ENCODE data around the gene MYL6B. TPM values are rescaled to one million over a fixed set of nuclear protein-coding genes. Genes with fewer than 3 reads are reported as not detected.

MYL6B gene
- total RNA-seq = 68.7 and 103 TPM in 2 replicates

DNA sequence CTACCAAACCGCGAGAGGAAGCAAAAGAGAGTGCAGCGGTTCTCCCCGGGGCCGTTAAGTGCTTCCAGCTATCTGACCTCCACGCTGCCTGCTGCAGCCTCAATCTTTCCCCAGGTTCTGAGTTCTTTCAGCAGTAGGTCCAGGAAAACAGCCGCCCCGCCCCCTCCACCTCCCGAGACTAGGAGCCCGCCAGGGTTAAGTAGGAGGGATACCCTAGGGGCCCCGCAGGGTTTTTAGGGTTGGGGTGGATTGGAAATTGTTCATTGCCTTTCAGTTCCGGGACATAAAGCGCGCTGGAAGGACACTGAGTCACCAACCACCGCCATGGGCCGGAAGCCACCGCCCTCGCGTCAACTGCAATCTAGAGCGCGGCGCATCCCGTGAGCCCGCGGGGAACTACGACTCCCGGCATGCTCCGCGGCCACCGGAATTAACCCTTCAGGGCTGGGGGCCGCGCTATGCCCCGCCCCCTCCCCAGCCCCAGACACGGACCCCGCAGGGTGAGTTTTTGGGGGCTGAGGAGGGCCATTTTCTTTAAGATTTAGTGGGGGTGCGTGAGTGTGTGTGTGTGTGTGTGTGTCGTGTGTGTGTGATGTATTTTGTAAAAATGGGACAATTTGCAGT, at the start of gene MYL6B:
Gene MYL6B (plus strand): TSS at position 456 of the 624 bp plus-strand sequence. CDS start 1,332 bp downstream, outside the sequence.

DNA sequence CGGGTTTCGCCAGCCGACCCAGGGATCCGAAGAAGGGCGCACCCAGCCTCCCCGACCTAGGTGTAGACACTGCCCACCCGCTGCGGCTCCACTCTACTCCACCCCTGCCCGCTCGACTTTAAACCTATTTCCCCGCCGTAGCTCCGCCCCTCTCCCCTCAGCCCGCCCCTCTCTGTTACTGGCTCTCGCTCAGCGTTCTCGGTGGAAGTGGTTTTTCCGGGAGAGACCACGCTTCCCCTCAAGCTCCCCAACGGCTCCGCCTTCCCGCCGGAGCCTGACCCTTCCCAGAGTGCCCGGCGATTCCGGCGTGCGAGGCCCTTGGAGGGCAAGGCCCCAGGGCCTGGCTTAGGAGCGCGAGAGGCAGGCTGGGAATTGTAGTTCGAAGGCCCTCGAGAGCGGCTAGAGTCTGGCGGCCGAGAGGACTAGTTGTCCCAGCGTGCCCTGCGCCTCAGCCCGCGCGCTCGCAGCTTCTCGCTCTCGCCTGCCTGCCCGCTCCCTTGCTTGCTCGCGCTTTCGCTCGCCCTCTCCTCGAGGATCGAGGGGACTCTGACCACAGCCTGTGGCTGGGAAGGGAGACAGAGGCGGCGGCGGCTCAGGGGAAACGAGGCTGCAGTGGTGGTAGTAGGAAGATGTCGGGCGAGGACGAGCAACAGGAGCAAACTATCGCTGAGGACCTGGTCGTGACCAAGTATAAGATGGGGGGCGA, 48.1 kb upstream of the MYL6B start, which contains the start of gene PA2G4:
Gene PA2G4 (plus strand): TSS at position 451 of the 706 bp plus-strand sequence. CDS start 179 bp downstream, at position 630.

DNA sequence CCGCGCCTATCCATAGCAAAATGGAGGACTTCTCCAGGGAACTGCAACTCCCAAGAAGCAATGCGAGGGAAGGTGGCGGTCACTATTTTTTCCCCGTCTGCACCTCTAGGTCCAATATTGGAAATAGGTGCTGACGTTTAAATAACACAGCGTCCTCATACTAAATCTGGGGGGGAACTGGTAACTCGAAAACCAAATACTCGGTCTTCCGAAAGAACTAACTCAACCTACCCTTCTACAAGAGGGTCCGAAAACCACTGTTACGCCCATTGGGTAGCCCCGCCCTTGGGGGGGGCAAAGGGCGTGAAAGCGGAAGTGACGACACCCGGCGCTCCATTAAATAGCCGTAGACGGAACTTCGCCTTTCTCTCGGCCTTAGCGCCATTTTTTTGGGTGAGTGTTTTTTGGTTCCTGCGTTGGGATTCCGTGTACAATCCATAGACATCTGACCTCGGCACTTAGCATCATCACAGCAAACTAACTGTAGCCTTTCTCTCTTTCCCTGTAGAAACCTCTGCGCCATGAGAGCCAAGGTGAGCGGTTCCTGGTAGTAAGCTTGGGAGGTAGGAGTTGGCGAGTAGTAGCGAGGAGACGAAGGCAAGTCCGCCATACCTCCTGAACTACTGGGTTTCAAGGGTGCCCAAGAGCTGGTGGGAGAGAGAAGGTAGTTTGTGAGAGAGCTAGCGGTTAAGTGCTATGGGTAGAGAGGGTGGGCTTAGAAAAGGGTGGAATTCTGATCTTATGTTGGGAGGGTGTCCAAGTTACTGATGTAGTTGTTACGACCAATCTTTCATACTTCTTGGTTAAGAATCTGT, 35.9 kb upstream of the MYL6B start, which contains the start of gene RPL41:
Gene RPL41 (plus strand): TSS at position 367 of the 815 bp plus-strand sequence.

DNA sequence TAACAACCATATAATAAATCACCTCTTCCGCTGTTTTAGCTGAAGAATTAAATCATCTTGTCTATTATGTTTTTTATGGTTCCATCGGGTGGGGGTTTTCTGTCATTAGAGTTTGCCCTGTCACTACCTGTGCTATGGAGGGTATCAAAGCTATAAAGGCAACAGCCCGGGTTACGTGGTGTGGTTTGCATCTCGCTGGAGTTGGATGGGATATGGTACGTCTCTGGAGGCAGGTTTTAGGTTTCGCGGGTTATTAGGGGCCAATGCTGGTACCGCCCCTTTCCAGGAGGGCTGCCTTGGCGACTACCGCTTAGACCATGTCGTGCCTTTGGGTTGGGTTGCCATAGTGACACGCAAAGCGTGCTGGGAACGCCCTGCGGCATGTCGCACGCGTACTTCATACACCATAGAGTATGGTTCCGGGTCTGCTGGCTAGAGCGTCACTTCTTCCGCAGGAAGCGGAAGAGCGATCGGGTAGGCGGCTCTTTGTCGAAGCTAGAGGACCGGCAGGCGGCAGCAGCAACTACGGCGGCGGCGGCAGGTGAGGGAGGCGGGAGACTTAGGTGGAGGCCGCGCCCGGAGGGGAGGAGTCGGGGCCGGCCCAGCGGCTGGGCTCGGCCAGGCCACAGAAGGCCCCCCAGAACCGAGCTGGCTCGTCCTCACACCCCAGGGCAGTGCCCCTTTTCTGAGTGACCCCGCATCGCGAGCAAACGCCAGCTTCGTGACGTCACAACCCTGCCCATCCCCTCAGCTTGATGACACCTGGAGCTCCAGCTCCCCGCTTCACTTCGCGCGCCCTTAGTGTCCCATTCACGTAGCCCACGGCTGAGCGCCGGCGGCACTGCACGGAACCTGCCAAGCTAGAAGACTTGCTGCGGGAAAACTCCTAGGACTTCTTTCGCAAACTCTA, 34.4 kb upstream of the MYL6B start, which contains the start of gene ZC3H10:
Gene ZC3H10 (plus strand): TSS at position 489 of the 910 bp plus-strand sequence. CDS start 2,297 bp downstream, outside the sequence.

DNA sequence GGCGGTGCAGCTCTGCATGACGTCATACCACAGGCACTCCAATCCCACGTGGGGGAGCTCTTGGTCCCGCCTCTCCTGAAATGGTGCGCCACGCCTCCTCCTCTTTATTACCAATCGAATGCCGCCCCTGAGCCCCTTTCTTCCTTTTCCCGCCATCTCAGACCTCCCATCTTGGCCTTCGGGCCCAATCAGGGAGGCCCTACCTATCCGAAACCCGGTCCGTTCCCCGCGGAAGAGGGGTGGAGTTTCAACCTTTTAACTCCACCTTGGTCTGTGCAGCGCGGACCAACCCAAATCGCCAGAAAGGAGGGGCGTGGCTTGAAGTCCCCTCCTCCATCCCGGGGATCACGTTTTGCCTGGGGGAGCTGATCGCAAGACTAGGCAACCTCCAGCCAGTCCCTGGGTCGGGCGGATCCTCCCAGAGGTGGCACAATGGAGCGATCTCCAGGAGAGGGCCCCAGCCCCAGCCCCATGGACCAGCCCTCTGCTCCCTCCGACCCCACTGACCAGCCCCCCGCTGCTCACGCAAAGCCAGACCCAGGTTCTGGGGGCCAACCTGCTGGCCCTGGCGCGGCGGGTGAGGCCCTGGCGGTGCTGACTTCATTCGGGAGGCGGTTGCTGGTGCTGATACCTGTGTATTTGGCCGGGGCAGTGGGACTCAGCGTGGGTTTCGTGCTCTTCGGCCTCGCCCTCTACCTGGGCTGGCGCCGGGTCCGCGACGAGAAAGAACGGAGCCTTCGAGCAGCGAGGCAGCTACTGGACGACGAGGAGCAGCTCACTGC, 24.3 kb upstream of the MYL6B start, which contains the start of gene ESYT1:
Gene ESYT1 (plus strand): TSS at position 380 of the 782 bp plus-strand sequence. CDS start 53 bp downstream, at position 433.

DNA sequence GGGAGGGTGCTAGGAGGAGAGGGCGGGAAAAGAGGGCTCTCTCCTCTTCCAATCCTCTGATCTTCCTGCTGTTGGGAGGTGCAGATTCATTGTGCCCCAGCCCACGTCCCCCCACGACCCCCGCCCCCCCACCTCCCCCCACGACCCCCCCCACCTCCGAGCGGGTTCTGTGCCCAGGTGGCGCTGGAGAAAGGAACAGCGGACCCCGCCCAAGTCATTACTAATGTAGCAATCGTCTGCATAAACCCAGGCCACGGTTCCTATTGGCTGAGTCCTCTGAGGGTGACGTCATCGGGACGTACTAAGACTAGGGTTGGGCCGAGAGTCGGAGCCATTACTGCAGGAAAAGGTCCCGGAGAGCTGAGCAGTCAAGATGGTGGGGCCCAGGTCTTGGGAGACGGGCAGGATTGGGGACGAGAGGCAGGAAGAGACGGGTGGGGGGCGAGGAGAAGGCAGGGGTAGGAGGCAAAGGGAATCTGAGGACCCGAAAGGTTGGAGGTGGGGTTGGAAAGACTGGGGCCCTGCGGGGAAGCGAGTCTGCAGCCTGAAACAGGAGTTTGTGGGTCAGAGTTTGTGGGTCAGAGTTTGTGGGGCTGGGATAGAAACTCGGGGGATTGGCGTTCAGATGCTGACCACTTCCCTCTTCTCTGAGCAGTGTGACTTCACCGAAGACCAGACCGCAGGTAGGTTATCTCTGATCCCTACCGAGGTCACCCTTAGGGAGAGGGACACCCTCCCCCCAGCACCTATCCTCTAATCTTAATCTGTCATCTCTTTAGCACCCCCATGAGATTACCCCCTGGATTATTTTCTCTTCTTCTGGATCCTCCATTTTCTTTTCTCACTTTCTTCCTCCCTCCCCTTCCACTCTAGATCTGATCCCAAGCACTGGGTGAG, 5.9 kb downstream of the MYL6B start, which contains the start of gene MYL6:
Gene MYL6 (plus strand): TSS at position 331 of the 897 bp plus-strand sequence. CDS start 43 bp downstream, at position 374.

DNA sequence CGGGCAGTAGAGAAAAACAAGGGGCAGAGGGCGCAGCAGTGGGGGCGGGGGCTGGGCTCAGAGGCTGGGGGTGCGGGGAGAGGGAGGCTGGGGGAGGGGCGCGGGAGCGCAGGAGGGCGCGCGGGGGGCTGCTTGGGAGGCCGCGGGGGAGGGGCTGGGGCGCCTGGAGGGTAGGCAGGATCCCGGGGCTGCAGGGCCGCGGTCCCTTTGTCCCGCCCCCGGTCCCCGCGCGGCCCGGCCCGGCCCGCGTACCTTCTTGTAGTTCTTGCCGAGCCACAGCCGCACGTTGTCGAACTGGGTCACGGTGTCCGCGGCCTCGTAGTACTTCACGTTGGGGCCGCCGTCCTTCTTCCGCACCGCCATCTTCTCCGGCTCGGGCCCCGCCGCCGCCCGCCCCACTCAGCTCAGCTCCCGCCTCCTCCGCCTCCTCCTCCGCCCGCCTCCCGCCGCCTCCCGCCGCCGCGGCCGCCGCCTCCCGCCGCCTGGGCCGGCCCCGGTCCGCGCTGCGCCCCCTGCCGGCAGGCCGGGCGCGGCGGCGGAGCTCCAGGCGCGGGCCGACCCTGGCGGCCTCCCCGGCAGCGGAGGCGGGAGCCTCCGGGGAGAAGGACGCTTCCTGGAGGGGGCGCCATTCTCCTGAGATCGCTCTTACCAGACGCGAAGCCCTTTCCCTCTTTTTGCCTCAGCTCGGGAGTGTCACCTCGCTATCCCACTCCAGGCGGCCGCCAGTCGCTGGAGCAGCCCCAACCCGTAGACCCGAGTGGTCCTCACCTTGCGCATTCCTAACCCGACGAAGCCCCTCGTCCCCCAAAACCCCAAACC, 36.9 kb downstream of the MYL6B start, which contains the start of gene SMARCC2:
Gene SMARCC2 (minus strand): TSS at position 385 of the 819 bp plus-strand sequence. CDS start 22 bp downstream, at position 363.

Other genes with a start within 250 kb of the MYL6B start
- 29.2 and 38.9 TPM in 2 replicates for gene PYM1, start 224.7 kb upstream of the MYL6B start, total RNA-seq
- 23.0 and 53.5 TPM in 2 replicates for gene DGKA, start 221.4 kb upstream of the MYL6B start, total RNA-seq
- 0.47 TPM in 1 of 2 replicates, not detected in the other for gene PMEL, start 186.5 kb upstream of the MYL6B start, total RNA-seq
- 10.5 and 17.5 TPM in 2 replicates for gene CDK2, start 185.8 kb upstream of the MYL6B start, total RNA-seq
- 60.8 and 74.7 TPM in 2 replicates for gene RAB5B, start 178.5 kb upstream of the MYL6B start, total RNA-seq
- gene SUOX, start 155.3 kb upstream of the MYL6B start, total RNA-seq = 7.8 and 12.0 TPM in 2 replicates
- gene IKZF4, start 131.5 kb upstream of the MYL6B start, total RNA-seq = 2.0 and 10.4 TPM in 2 replicates
- gene RPS26, start 110.7 kb upstream of the MYL6B start, total RNA-seq = 1,091 and 4,343 TPM in 2 replicates
- gene ERBB3, start 72.4 kb upstream of the MYL6B start, total RNA-seq = 1.9 and 4.2 TPM in 2 replicates
- gene PA2G4, start 48.0 kb upstream of the MYL6B start, total RNA-seq = 69.7 and 70.5 TPM in 2 replicates
- gene RPL41, start 36.0 kb upstream of the MYL6B start, total RNA-seq = 4,540 and 5,963 TPM in 2 replicates
- gene ZC3H10, start 34.3 kb upstream of the MYL6B start, total RNA-seq = 2.2 and 3.4 TPM in 2 replicates
- gene ESYT1, start 24.3 kb upstream of the MYL6B start, total RNA-seq = 104 and 207 TPM in 2 replicates
- 1,218 and 3,228 TPM in 2 replicates for gene MYL6, start 5.8 kb downstream of the MYL6B start, total RNA-seq
- 30.8 and 40.4 TPM in 2 replicates for gene SMARCC2, start 36.9 kb downstream of the MYL6B start, total RNA-seq
- 69.4 and 113 TPM in 2 replicates for gene RNF41, start 69.3 kb downstream of the MYL6B start, total RNA-seq
- gene NABP2, start 71.8 kb downstream of the MYL6B start, total RNA-seq = 29.3 and 31.5 TPM in 2 replicates
- not detected in 2 replicates for gene SLC39A5, start 77.5 kb downstream of the MYL6B start, total RNA-seq
- 15.3 and 23.5 TPM in 2 replicates for gene ANKRD52, start 105.8 kb downstream of the MYL6B start, total RNA-seq
- gene COQ10A, start 114.4 kb downstream of the MYL6B start, total RNA-seq = 12.5 and 13.9 TPM in 2 replicates
- gene CS, start 147.7 kb downstream of the MYL6B start, total RNA-seq = 75.0 and 76.6 TPM in 2 replicates
- 77.7 and 92.1 TPM in 2 replicates for gene CNPY2, start 163.4 kb downstream of the MYL6B start, total RNA-seq
- gene PAN2, start 181.4 kb downstream of the MYL6B start, total RNA-seq = 14.1 and 19.2 TPM in 2 replicates
- gene IL23A, start 186.3 kb downstream of the MYL6B start, total RNA-seq = not detected in 2 replicates
- gene STAT2, start 207.5 kb downstream of the MYL6B start, total RNA-seq = 128 and 161 TPM in 2 replicates
- not detected in 2 replicates for gene APOF, start 210.3 kb downstream of the MYL6B start, total RNA-seq